Measurements from ENCODE around the gene AP1G2. TPM values are rescaled to one million over a fixed set of nuclear protein-coding genes. Genes with fewer than 3 reads are reported as not detected.
"Not testable (repeated sequence)": the region's sequence is repeated elsewhere in the genome, so short reads cannot be mapped to it uniquely, and the experiment has no call there.

Gene AP1G2
- total RNA-seq, 2 experiments from 2014 or later: 182 to 190 TPM

DNA sequence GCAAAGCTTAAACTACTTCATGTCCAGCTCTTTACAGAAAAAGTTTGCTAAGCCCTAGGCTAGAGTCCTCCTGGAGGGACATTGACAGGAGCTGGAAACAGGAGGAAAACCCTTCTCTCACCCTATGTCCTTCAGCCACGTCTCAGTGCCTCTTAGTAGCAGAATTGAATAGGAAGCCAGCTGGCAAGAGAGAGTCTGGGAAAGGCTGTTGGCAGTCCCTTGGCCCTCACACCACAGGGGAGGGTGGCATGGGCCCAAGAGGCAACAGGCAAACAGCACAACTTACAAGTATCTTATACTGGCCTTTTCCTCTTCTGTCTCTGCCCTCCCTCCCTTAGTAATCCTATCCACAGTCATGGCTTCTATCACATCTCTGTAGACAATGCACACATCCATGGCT lies 40.9 kb upstream of the AP1G2 start:
- Mint-ChIP-seq H3K4me3 (no peak overlapping the region), H3K27me3 (no peaks in the 10 kb centered on the region), H3K4me1 (ENCODE audit: low read depth) (peaks cover 47% of the 10 kb centered on the region), H3K27ac (no peak overlapping the region), H3K9me3 (peaks cover 4% of the 10 kb centered on the region), H3K36me3 (peaks cover 6% of the 10 kb centered on the region)
- ChIA-PET CTCF (interaction anchor here (0.7 to 2.3 kb wide), 2 partner anchors 20 to 24 kb away, joined by 3 to 9 read pairs; no protein-coding TSS in a partner anchor), POLR2A (no interaction called here)
- intact Hi-C loops (cut with micrococcal nuclease): no loop called here
- no peak for DNase-seq

DNA sequence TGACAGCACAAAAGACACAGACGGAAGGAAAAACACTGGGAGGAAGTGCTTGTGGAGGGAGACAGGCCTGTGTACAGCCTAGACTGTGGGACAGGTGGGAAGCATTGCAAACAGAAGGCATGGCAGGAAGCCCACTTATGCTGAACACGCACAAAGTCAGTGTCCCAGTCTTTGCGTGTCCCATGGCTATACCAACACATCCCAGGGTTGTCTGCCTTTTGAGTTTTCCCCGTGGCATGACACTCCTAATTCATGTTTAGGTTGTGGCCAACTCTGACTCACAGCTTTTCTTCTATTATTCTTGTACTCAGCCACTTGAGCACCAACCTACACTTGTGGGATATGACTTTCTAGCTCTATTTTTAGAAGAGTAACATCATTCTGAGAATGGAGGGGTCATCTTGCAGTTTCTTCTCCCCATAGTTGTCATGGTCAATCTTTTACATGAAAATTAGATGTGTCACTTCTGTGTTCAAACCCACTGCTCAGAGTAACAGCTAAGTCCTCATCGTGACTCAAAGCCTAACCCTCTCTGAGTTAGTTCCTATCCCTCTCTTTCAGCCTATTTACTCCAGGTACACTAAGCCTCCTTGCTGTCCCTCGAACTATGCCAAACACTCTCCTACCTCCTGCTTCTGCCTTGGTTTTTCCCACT lies 38.5 kb upstream of the AP1G2 start:
- no peak overlapping the region for H3K4me3 Mint-ChIP-seq
- peaks cover 4% of the 10 kb centered on the region for H3K9me3 Mint-ChIP-seq
- ChIA-PET POLR2A (interaction anchor here (1.0 kb wide), 1 partner anchor 17 kb away, joined by 4 read pairs; no protein-coding TSS in a partner anchor), CTCF (interaction anchor here (1.6 to 1.9 kb wide), 3 partner anchors 17 to 47 kb away, joined by 7 to 14 read pairs (median 14); no protein-coding TSS in a partner anchor)
- peak; percentile 53 for DNase-seq
- no peaks in the 10 kb centered on the region for H3K27me3 Mint-ChIP-seq
- intact Hi-C loops (cut with micrococcal nuclease): loop anchor here (1.0 to 2.0 kb wide), 3 partner anchors 17 to 271 kb away; no protein-coding TSS in a partner anchor
- H3K27ac Mint-ChIP-seq: peak overlapping the region; percentile 87
- H3K4me1 Mint-ChIP-seq (ENCODE audit: low read depth): peaks cover 44% of the 10 kb centered on the region
- H3K36me3 Mint-ChIP-seq: peaks cover 6% of the 10 kb centered on the region

DNA sequence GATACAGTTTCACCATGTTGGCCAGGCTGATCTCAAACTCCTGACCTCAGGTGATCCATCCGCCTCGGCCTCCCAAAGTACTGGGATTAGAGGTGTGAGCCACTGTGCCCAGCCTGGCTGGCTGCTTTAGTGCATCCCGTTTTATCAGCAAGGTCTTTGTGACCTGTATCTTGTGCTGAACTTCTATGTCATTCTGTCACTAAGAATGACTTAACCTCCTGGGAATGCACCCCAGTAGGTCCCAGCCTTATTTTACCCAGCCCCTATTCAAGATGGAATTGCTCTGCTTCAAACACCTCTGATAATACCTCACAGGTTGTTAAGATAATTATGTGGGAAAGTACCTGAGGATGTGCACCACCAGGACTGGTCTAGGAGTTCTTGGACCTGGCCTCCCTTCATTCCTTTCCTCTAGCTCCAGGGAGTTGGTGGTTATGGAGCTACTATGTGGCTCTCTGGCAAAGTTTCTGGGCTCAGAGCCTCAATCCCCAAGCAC lies 37.1 kb upstream of the AP1G2 start:
- H3K36me3 Mint-ChIP-seq: peaks cover 5% of the 10 kb centered on the region
- no peak for DNase-seq
- intact Hi-C loops (cut with micrococcal nuclease): no loop called here
- no peak overlapping the region for H3K4me3 Mint-ChIP-seq
- H3K4me1 Mint-ChIP-seq (ENCODE audit: low read depth): peaks cover 31% of the 10 kb centered on the region
- no peak overlapping the region for H3K27ac Mint-ChIP-seq
- H3K9me3 Mint-ChIP-seq: peaks cover 4% of the 10 kb centered on the region
- H3K27me3 Mint-ChIP-seq: no peaks in the 10 kb centered on the region
- CTCF ChIA-PET: interaction anchor here (1.9 kb wide), 1 partner anchor 27 kb away, joined by 14 read pairs; no protein-coding TSS in a partner anchor
- POLR2A ChIA-PET: no interaction called here

DNA sequence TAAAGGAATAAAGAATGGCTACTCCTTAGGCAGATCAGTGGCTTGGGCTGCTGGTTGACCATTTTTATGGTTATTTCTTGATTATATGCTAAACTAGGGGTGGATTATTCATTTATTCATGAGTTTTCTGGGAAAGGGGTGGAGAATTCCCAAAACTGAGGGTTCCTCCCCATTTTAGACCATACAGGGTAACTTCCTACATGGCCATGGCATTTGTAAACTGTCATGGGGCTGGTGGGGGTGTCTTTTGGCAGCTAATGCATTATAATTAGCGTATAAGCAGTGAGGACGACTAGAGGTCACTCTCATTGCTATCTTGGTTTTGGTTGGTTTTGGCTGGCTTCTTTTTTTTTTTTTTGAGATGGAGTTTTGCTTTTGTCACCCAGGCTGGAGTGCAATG lies 36.6 kb upstream of the AP1G2 start:
- Mint-ChIP-seq H3K27ac (no peak overlapping the region), H3K4me3 (no peak overlapping the region), H3K4me1 (ENCODE audit: low read depth) (peaks cover 25% of the 10 kb centered on the region), H3K36me3 (peaks cover 3% of the 10 kb centered on the region), H3K9me3 (peaks cover 7% of the 10 kb centered on the region), H3K27me3 (no peaks in the 10 kb centered on the region)
- intact Hi-C loops (cut with micrococcal nuclease): no loop called here
- ChIA-PET CTCF (no interaction called here), POLR2A (no interaction called here)
- no peak for DNase-seq

- no peak for DNase-seq
- Mint-ChIP-seq H3K4me3 (no peak overlapping the region), H3K4me1 (ENCODE audit: low read depth) (peaks cover 19% of the 10 kb centered on the region), H3K27me3 (no peaks in the 10 kb centered on the region), H3K36me3 (no peaks in the 10 kb centered on the region), H3K27ac (no peak overlapping the region), H3K9me3 (peaks cover 4% of the 10 kb centered on the region)
- intact Hi-C loops (cut with micrococcal nuclease): no loop called here
- POLR2A ChIA-PET: no interaction called here
- CTCF ChIA-PET: interaction anchor here (1.6 kb wide), 1 partner anchor 29 kb away, joined by 7 read pairs; no protein-coding TSS in a partner anchor
Observed at GRCh38 chr14:23603103-23603502, 35.5 kb upstream of the AP1G2 start.

GRCh38 chr14:23602181-23603095 lies 34.8 kb upstream of the AP1G2 start:
- ChIA-PET CTCF (interaction anchor here (1.1 to 3.5 kb wide), 3 partner anchors 13 to 306 kb away, joined by 3 to 14 read pairs (median 7); no protein-coding TSS in a partner anchor), POLR2A (no interaction called here)

GRCh38 chr14:23601845-23602180 lies 34.2 kb upstream of the AP1G2 start:
- POLR2A ChIA-PET: no interaction called here
- Mint-ChIP-seq H3K9me3 (peaks cover 4% of the 10 kb centered on the region), H3K27ac (no peak overlapping the region)

More at GRCh38 chr14:23602181-23603095, 34.8 kb upstream of the AP1G2 start:
- Mint-ChIP-seq H3K27ac (no peak overlapping the region), H3K4me1 (ENCODE audit: low read depth) (peaks cover 19% of the 10 kb centered on the region), H3K27me3 (no peaks in the 10 kb centered on the region), H3K4me3 (no peak overlapping the region), H3K9me3 (peaks cover 4% of the 10 kb centered on the region), H3K36me3 (no peaks in the 10 kb centered on the region)
- DNase-seq: no peak
- intact Hi-C loops (cut with micrococcal nuclease): no loop called here

GRCh38 chr14:23601424-23601823 lies 33.8 kb upstream of the AP1G2 start:
- Mint-ChIP-seq H3K4me3 (no peak overlapping the region), H3K27ac (no peak overlapping the region), H3K4me1 (ENCODE audit: low read depth) (peaks cover 9% of the 10 kb centered on the region), H3K9me3 (peaks cover 4% of the 10 kb centered on the region), H3K36me3 (no peaks in the 10 kb centered on the region), H3K27me3 (no peaks in the 10 kb centered on the region)
- POLR2A ChIA-PET: no interaction called here
- no peak for DNase-seq
- CTCF ChIA-PET: interaction anchor here (1.1 to 3.5 kb wide), 3 partner anchors 11 to 307 kb away, joined by 3 to 14 read pairs (median 6); no protein-coding TSS in a partner anchor
- intact Hi-C loops (cut with micrococcal nuclease): no loop called here

More at GRCh38 chr14:23601845-23602180, 34.2 kb upstream of the AP1G2 start:
- CTCF ChIA-PET: interaction anchor here (1.1 to 3.5 kb wide), 4 partner anchors 11 to 306 kb away, joined by 3 to 14 read pairs (median 6); no protein-coding TSS in a partner anchor
- Mint-ChIP-seq H3K27me3 (no peaks in the 10 kb centered on the region), H3K36me3 (no peaks in the 10 kb centered on the region), H3K4me1 (ENCODE audit: low read depth) (peaks cover 13% of the 10 kb centered on the region), H3K4me3 (no peak overlapping the region)
- intact Hi-C loops (cut with micrococcal nuclease): no loop called here
- no peak for DNase-seq

DNA sequence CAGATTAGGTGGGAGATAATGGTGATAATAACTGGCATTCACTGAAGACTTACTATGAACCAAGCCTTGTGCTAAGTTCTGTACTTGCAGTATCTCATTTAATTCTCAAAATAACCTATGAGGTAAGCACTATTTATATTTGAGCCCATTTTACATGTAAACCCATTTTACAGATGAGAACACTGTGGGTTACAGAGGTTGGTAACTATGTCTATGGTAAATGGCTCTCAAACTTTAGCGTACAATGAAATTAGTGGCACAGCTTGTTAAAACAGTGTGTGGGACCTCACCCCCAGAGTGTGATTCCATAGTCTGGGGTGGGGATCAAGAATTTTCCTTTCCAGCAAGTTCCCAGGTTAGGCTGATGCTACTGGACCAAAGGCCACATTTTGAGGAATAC lies 33.2 kb upstream of the AP1G2 start:
- Mint-ChIP-seq H3K4me3 (no peak overlapping the region), H3K4me1 (ENCODE audit: low read depth) (peaks cover 4% of the 10 kb centered on the region), H3K36me3 (no peaks in the 10 kb centered on the region), H3K27ac (no peak overlapping the region), H3K27me3 (no peaks in the 10 kb centered on the region), H3K9me3 (peaks cover 4% of the 10 kb centered on the region)
- ChIA-PET CTCF (interaction anchor here (1.8 to 3.5 kb wide), 3 partner anchors 10 to 31 kb away, joined by 6 to 14 read pairs (median 11); no protein-coding TSS in a partner anchor), POLR2A (no interaction called here)
- intact Hi-C loops (cut with micrococcal nuclease): no loop called here
- no peak for DNase-seq

GRCh38 chr14:23600322-23600707 lies 32.7 kb upstream of the AP1G2 start:
- ChIA-PET CTCF (interaction anchor here (1.8 to 3.5 kb wide), 3 partner anchors 10 to 32 kb away, joined by 6 to 14 read pairs (median 11); no protein-coding TSS in a partner anchor), POLR2A (no interaction called here)
- Mint-ChIP-seq H3K27me3 (no peaks in the 10 kb centered on the region), H3K4me1 (ENCODE audit: low read depth) (no peaks in the 10 kb centered on the region), H3K9me3 (peaks cover 4% of the 10 kb centered on the region), H3K36me3 (no peaks in the 10 kb centered on the region), H3K27ac (no peak overlapping the region), H3K4me3 (no peak overlapping the region)
- intact Hi-C loops (cut with micrococcal nuclease): no loop called here
- no peak for DNase-seq

DNA sequence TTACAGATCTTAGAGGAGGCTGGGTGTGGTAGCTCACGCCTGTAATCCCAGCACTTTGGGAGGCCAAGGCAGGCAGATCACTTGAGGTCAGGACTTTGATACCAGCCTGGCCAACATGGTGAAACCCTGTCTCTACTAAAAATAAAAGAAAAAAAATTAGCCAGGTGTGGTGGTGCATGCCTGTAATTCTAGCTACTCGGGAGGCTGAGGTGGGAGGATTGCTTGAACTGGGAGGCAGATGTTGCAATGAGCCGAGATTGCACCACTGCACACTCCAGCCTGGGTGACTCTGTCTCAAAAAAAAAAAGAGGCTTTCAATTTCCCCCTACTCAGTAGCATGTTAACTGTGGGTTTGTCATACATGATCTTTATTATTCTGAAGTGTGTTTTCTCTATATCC lies 26.6 kb upstream of the AP1G2 start:
- DNase-seq; H3K4me1 Mint-ChIP-seq (ENCODE audit: low read depth); POLR2A ChIA-PET; CTCF ChIA-PET; H3K27me3 Mint-ChIP-seq; H3K9me3 Mint-ChIP-seq; H3K4me3 Mint-ChIP-seq; intact Hi-C loops (cut with micrococcal nuclease); H3K27ac Mint-ChIP-seq; H3K36me3 Mint-ChIP-seq: not testable (repeated sequence)

DNA sequence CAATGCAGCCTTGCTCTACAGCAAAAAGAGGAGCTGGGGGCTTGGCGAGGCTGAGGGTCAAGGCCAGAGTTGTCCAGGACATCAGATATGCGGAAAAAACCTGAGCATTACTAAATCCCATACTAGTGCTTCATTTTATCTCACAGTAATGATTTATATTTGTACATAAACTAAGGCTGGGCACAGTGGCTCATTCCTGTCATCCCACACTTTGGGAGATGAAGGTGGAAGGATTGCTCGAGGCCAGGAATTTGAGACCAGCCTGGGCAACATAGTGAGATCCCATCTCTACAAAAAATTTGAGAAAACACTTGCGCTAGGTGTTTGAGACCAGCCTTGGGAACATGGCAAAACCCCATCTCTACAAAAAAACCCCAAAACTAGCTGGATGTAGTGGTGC lies 22.6 kb upstream of the AP1G2 start:
- Mint-ChIP-seq H3K27me3 (peaks cover 12% of the 10 kb centered on the region), H3K4me1 (ENCODE audit: low read depth) (peaks cover 2% of the 10 kb centered on the region), H3K36me3 (no peaks in the 10 kb centered on the region), H3K9me3 (no peaks in the 10 kb centered on the region), H3K27ac (no peak overlapping the region), H3K4me3 (no peak overlapping the region)
- intact Hi-C loops (cut with micrococcal nuclease): no loop called here
- ChIA-PET CTCF (interaction anchor here (0.6 to 6.1 kb wide), 9 partner anchors 11 to 340 kb away, joined by 3 to 103 read pairs (median 3); partner anchors contain the start of gene DHRS2), POLR2A (no interaction called here)
- DNase-seq: no peak
